HG03571 (cell line): Measurements from ENCODE around the gene FPR3.
"Not testable (repeated sequence)": the region's sequence is repeated elsewhere in the genome, so short reads cannot be mapped to it uniquely, and the experiment has no call there.

Experiments
- ATAC-seq: cut with Tn5 transposase; IDR thresholded peaks from one replicate; pipeline ENCODE4 v1.9.1; 2021; ENCODE audit not compliant: unreplicated experiment

Gene FPR3

GRCh38 chr19:51806571-51806970 lies 11.6 kb downstream of the FPR3 start:
- not testable (repeated sequence) for ATAC-seq

- no peak for ATAC-seq
Measured at GRCh38 chr19:51807111-51807701, 12.2 kb downstream of the FPR3 start.

GRCh38 chr19:51807925-51808324 lies 13.0 kb downstream of the FPR3 start:
- no peak for ATAC-seq

GRCh38 chr19:51808333-51808986 lies 13.5 kb downstream of the FPR3 start:
- no peak for ATAC-seq

GRCh38 chr19:51809787-51810186 lies 14.8 kb downstream of the FPR3 start:
- ATAC-seq = no peak

GRCh38 chr19:51810223-51810622 lies 15.3 kb downstream of the FPR3 start:
- no peak for ATAC-seq

GRCh38 chr19:51811344-51811743 lies 16.4 kb downstream of the FPR3 start:
- ATAC-seq = no peak

- ATAC-seq = no peak
Measured at GRCh38 chr19:51815043-51815442, 20.1 kb downstream of the FPR3 start.

- ATAC-seq = no peak
Measured at GRCh38 chr19:51816711-51817110, 21.8 kb downstream of the FPR3 start.

- ATAC-seq = no peak
Measured at GRCh38 chr19:51820011-51820410, 25.1 kb downstream of the FPR3 start.

GRCh38 chr19:51820831-51821446 lies 26.0 kb downstream of the FPR3 start:
- no peak for ATAC-seq

- no peak for ATAC-seq
Measured at GRCh38 chr19:51821456-51821855, 26.5 kb downstream of the FPR3 start.

GRCh38 chr19:51821921-51822320 lies 27.0 kb downstream of the FPR3 start:
- ATAC-seq = no peak

- no peak for ATAC-seq
Measured at GRCh38 chr19:51822325-51822724, 27.4 kb downstream of the FPR3 start.

- ATAC-seq = no peak
Measured at GRCh38 chr19:51822946-51823345, 28.0 kb downstream of the FPR3 start.

GRCh38 chr19:51824281-51825005 lies 29.5 kb downstream of the FPR3 start:
- no peak for ATAC-seq

- no peak for ATAC-seq
Measured at GRCh38 chr19:51830274-51830673, 35.3 kb downstream of the FPR3 start.

- ATAC-seq = no peak
Measured at GRCh38 chr19:51837145-51837544, 42.2 kb downstream of the FPR3 start.

- no peak for ATAC-seq
Measured at GRCh38 chr19:51861870-51862622, 67.1 kb downstream of the FPR3 start.

GRCh38 chr19:51873097-51873496 lies 78.1 kb downstream of the FPR3 start:
- no peak for ATAC-seq
